CD4-positive, alpha-beta T cell treated with Interferon alpha-2 for 1 hour (primary cell): Measurements from ENCODE around the gene SIK3.
"Not testable (repeated sequence)": the region's sequence is repeated elsewhere in the genome, so short reads cannot be mapped to it uniquely, and the experiment has no call there.

ENCODE experiments used
- DNase-seq, 2 donors: peaks; one replicate each; pipeline ENCODE4 v3.0.0-alpha.2; 2020 to 2022

The SIK3 gene

GRCh38 chr11:116821050-116821918 lies 276.9 kb downstream of the SIK3 start:
- DNase-seq = no peak

- DNase-seq = no peak
Measured at GRCh38 chr11:116819049-116819448, 279.2 kb downstream of the SIK3 start.

- DNase-seq = no peak
Measured at GRCh38 chr11:116814502-116814901, 283.7 kb downstream of the SIK3 start.

DNA sequence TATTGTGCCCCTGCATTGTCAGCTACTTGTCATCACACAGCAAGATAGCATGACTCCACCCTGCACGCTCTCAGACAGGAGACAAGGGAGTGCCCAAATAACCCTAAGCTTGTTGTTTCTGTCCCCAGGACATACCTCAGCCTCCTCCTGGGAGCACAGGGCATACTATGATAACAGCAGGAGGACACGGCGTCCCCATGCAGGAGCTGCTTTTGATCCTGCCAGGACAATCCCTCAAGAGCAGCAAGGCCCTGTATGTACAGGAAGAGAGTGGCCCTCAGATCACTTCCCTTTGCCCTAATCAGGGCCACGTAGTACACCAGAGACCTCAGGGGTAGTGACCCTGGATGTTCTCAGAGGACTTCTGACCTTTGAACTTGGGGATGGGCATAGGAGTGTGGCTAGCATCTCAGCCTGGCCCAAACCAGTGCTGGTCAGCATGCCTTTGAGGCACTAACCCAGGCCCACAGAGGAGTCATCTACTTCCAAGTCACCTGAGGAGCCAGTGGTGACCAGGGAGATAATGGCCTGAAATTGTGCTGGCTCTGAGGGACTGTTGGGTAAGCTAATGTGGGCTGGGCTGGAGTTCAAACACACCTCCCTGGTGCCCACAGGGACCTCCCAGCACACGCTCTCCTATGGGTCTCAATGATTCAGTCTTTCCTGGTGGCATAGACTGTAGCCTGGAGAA lies 284.3 kb downstream of the SIK3 start:
- DNase-seq = no peak

DNA sequence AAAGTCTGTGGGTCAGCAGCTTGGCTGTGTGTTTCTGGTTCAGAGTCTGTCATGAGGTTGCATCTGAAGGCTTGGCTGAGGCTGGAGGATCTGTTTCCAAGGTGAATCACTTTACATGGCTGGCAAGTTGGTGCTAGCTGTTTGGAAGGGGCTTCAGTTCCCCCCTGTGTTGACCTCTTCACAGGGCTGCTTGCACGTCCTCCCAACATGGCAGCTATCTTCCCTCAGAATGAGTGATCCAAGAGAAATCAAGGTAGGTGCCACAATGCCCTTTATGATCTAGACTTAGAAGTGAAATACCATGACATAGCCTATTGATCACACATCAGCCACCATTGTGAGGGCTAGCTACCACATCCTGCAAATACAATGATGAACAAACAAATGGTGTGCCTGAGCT lies 285.1 kb downstream of the SIK3 start:
- no peak for DNase-seq

GRCh38 chr11:116812109-116812508 lies 286.1 kb downstream of the SIK3 start:
- DNase-seq = no peak

- DNase-seq = no peak
Measured at GRCh38 chr11:116811194-116811593, 287.0 kb downstream of the SIK3 start.

DNA sequence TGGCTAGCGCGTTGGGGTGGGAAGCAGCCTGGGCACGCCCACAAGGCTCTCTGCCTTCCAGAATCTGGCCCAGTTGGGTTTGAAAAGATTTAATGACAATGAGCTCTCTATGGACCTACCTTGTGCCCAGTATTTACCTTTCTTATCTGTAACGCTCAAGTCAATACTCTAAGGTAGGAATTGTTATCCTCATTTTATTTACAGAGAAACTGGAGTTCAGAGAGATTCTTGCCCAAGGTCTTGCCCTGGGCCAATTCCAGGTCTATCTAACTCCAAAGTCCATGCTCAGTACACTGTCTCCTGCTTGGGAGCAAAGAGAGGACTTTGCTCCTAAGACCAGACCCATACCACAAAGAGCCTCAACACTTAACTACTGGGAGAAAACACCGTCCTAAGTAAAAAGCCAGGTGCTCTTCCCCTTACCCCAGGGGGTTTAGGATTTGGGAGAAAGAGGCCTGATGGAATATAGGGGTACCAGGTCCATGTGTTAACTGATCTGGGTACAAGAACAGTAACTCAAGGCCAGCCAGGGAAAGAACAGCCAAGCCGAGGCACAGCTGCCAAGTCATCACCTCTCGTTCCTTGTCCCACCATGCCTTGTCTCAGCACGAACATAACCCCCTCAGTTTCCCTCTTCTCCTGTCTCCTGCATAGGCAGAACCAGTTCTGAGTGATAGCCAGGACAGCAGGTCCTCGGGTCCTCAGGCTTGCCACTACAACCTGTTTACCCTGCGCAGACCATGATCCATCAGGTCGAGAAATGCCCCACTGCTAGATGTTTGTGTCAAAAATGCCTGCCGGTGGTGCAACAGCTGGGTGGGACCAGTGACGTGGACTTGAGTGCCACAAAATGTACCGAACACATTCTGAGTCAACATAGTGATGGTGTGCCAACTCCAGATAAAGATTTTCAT lies 289.7 kb downstream of the SIK3 start:
- DNase-seq = no peak

- no peak for DNase-seq
Measured at GRCh38 chr11:116807601-116808261, 290.5 kb downstream of the SIK3 start.

DNA sequence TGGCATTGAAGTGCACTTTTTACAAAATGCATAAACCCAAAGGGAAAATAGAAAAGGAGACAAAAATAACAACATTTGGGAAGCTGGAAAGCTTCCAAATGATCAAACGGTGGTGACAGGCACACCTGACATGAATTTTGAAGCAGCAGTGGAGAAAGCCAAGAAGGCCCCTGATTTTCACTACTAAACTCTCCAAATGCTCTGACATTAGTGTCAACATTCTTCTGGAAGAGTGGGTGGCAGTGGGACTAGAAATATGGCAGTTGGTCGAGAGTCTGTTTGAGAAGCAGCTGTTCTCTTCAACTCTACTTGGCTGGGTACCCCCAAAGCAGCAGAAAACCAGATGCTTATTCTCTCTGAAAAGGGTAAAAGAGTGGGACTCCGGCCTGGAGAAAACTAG lies 294.2 kb downstream of the SIK3 start:
- DNase-seq = no peak

GRCh38 chr11:116801662-116802061 lies 296.6 kb downstream of the SIK3 start:
- DNase-seq = not testable (repeated sequence)

DNA sequence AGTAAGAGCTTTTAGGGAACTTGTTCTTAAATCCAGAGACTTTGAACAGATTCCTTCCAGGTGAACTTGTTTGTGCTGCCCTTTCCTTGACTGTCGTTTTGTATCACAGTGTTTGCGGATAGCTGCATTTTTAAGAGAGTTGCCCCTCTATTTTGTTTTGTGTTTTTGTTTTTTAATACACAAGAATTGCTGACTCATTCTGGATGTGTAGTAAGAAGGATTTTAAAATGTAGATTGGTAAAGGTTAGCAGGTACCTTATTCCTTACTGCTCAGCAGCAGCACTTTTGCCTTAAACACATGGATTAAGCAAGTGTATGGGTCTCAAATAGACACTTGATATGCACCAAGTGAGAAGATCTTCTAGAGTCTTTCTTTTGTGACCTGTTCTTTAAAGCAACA lies 297.6 kb downstream of the SIK3 start:
- DNase-seq = no peak

- DNase-seq = no peak
Measured at GRCh38 chr11:116798368-116798767, 299.9 kb downstream of the SIK3 start.

DNA sequence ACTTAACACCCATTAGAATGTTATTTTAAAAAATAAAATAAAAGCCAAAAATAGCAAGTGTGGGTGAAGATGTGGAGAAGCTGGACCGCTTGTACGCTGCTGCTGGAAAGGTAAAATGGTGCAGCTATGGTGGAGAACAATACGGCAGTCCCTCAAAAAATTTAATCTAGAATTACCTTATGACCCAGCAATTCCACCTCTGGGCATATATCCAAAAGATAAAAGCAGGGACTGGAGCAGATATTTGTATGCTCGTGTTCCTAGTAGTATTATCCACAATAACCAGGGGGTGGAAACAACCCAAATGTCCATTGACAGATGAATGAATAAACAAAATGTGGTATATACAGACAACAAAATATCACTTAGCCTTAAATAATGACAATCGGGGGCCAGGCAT lies 300.4 kb downstream of the SIK3 start:
- DNase-seq = no peak

DNA sequence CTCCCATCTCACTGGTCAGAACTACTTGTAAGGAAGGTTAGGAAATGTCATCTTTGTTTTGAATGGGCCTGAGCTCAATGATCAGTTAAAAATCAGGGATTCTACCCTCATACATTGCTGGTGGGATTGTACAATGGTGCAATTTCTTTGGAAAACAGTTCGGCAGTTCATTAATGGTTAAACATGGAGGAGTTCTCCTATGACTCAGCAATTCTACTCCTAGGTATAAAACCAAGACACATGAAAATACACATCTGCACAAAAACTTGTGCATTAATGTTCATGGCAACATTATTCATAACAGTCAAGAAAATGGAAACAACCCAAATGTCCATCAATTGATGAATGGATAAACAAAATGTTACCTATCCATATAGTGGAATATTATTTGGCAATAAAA lies 301.7 kb downstream of the SIK3 start:
- no peak for DNase-seq

DNA sequence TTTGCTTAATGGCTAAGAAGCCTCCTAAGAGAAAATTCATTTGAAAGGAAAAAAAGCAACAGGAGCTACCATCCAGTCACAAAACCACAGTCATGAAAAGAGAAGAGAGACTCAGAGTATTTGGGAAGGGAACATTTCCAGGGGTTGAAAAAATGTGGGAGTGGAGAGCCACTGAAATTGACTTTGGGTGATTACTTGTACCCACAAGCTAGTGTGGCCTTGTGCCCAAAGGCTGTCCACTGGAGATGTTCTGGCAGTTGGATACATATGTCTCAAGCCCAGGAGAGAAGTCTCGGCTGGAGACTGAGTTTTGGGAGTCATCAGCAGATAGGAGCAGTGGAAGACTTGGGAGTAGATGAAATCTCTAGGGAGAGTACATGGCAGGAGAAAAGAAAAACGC lies 303.4 kb downstream of the SIK3 start:
- DNase-seq = no peak

- no peak for DNase-seq
Measured at GRCh38 chr11:116793772-116794097, 304.5 kb downstream of the SIK3 start.
